ENCODE data around the gene DRD2.

GRCh38 chr11:113446938-113447337 is 28.3 kb downstream of the DRD2 start:
- no peak for TF ChIP-seq POLR2A (IDR thresholded peaks at IDR 0.05)
- TF ChIP-seq CTCF (IDR thresholded peaks at IDR 0.05) = no peak
- TF ChIP-seq EP300 (IDR thresholded peaks at IDR 0.05) = no peak
